ENCODE results near the gene FRMPD2.
"Not testable (repeated sequence)": the region's sequence is repeated elsewhere in the genome, so short reads cannot be mapped to it uniquely, and the experiment has no call there.

- TF ChIP-seq, protein P1, sequence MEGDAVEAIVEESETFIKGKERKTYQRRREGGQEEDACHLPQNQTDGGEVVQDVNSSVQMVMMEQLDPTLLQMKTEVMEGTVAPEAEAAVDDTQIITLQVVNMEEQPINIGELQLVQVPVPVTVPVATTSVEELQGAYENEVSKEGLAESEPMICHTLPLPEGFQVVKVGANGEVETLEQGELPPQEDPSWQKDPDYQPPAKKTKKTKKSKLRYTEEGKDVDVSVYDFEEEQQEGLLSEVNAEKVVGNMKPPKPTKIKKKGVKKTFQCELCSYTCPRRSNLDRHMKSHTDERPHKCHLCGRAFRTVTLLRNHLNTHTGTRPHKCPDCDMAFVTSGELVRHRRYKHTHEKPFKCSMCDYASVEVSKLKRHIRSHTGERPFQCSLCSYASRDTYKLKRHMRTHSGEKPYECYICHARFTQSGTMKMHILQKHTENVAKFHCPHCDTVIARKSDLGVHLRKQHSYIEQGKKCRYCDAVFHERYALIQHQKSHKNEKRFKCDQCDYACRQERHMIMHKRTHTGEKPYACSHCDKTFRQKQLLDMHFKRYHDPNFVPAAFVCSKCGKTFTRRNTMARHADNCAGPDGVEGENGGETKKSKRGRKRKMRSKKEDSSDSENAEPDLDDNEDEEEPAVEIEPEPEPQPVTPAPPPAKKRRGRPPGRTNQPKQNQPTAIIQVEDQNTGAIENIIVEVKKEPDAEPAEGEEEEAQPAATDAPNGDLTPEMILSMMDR (IDR thresholded peaks at IDR 0.05; ENCODE audit: poor library complexity, severe bottlenecking) = not testable (repeated sequence)
- TF ChIP-seq RAD21 (conservative IDR thresholded peaks at IDR 0.05) = not testable (repeated sequence)
These were observed 164.2 kb downstream of the FRMPD2 start for GRCh38 chr10:48110277-48110676.
